ENCODE data around the gene NPC1. TPM values are rescaled to one million over a fixed set of nuclear protein-coding genes. Genes with fewer than 3 reads are reported as not detected.
"Not testable (repeated sequence)": the region's sequence is repeated elsewhere in the genome, so short reads cannot be mapped to it uniquely, and the experiment has no call there.

Gene NPC1
- total and polyA plus RNA-seq, 2 of the 8 experiments (the other 6 are each of a cell fraction or from before 2014, with no cell fraction given): 34.1 to 39.5 TPM

- H3K4me2 ChIP-seq (ENCODE audit: insufficient read depth in 1 of 2, low read depth in 2 of 2, low read length in 2 of 2); H2BK15ac ChIP-seq (ENCODE audit: low read length); H4K91ac ChIP-seq (replicated peaks; ENCODE audit: insufficient read length, low read length); H2BK5ac ChIP-seq (ENCODE audit: low read depth, low read length); H3K23ac ChIP-seq (ENCODE audit: insufficient read length); H2BK12ac ChIP-seq (ENCODE audit: low read depth, low read length); H3K18ac ChIP-seq (ENCODE audit: extremely low read depth, low read length); H2AFZ ChIP-seq (ENCODE audit: low read length); H3K79me1 ChIP-seq (ENCODE audit: low read depth, low read length); H3K27ac ChIP-seq (ENCODE audit: low read depth, low read length); H3K27me3 ChIP-seq (replicated peaks in 1 of 4; ENCODE audit: control insufficient read depth in 3 of 4, extremely low read depth in 1 of 4, insufficient read depth in 3 of 4, low read length in 3 of 4); DNase-seq (ENCODE audit: low read depth in 1 of 2, low spot score in 2 of 2); CTCF ChIA-PET (ENCODE audit: partially characterized antibody); FAIRE-seq; H3K23me2 ChIP-seq (ENCODE audit: low read depth, low read length); H3K9ac ChIP-seq (replicated peaks in 1 of 4; ENCODE audit: extremely low read depth in 1 of 4, low read depth in 3 of 4, low read length in 3 of 4); H4K20me1 ChIP-seq (replicated peaks in 1 of 2; ENCODE audit: control insufficient read depth in 1 of 2, insufficient read depth in 2 of 2, low read length in 2 of 2); H3K9me3 ChIP-seq (ENCODE audit: insufficient read depth in 2 of 2, low read depth in 1 of 2, low read length in 1 of 2); POLR2A ChIA-PET (ENCODE audit: partially characterized antibody); H3K4me3 ChIP-seq (ENCODE audit: extremely low read depth in 1 of 4, insufficient read depth in 2 of 4, low read depth in 3 of 4, low read length in 4 of 4); H3K14ac ChIP-seq (ENCODE audit: insufficient read length); H4K5ac ChIP-seq (ENCODE audit: insufficient read length, low read depth, low read length); H3K4me1 ChIP-seq (replicated peaks in 1 of 4; ENCODE audit: control insufficient read depth in 3 of 4, insufficient read depth in 4 of 4, low read length in 3 of 4); H2BK20ac ChIP-seq (ENCODE audit: low read length); H3K4ac ChIP-seq (replicated peaks; ENCODE audit: insufficient read length, low read depth, low read length); H4K8ac ChIP-seq (ENCODE audit: extremely low read depth, insufficient read depth, low read length); H2AK5ac ChIP-seq (ENCODE audit: low read depth, low read length); H2BK120ac ChIP-seq (replicated peaks; ENCODE audit: low read depth, low read length); H3K56ac ChIP-seq (replicated peaks; ENCODE audit: insufficient read length, low read depth, low read length); H3K79me2 ChIP-seq (ENCODE audit: control insufficient read depth in 1 of 2, insufficient read depth in 2 of 2, low read length in 2 of 2): not testable (repeated sequence)
- WGBS, 2 experiments (ENCODE audit: extremely low coverage in 1 of 2, insufficient coverage in 1 of 2, insufficient read length in 1 of 2, insufficient replicate concordance in 2 of 2, low coverage in 1 of 2, low lambda C conversion rate in 2 of 2, missing lambda C conversion rate in 1 of 2): 97% methylated on average over 7 of the region's 7 CpGs; no CpG with 5 or more reads in 1 of the 2 experiments
- peaks cover 0 to 12% (median 4%) of the 10 kb centered on the region in 4 experiments; a peak in 4 of 8 replicates for H3K36me3 ChIP-seq (ENCODE audit: control insufficient read depth in 2 of 4, insufficient read depth in 4 of 4, low read length in 3 of 4)
These were observed 74.1 kb downstream of the NPC1 start for GRCh38 chr18:23512216-23512615.

GRCh38 chr18:23510923-23511322 lies 75.4 kb downstream of the NPC1 start:
- H4K8ac ChIP-seq (ENCODE audit: extremely low read depth, insufficient read depth, low read length); H3K79me2 ChIP-seq (ENCODE audit: control insufficient read depth in 1 of 2, insufficient read depth in 2 of 2, low read length in 2 of 2); H2BK20ac ChIP-seq (ENCODE audit: low read length); H3K9ac ChIP-seq (replicated peaks in 1 of 4; ENCODE audit: extremely low read depth in 1 of 4, low read depth in 3 of 4, low read length in 3 of 4); H2BK12ac ChIP-seq (ENCODE audit: low read depth, low read length); H3K14ac ChIP-seq (ENCODE audit: insufficient read length); H3K23ac ChIP-seq (ENCODE audit: insufficient read length); H3K4me1 ChIP-seq (replicated peaks in 1 of 4; ENCODE audit: control insufficient read depth in 3 of 4, insufficient read depth in 4 of 4, low read length in 3 of 4); H4K5ac ChIP-seq (ENCODE audit: insufficient read length, low read depth, low read length); DNase-seq (ENCODE audit: low read depth in 1 of 2, low spot score in 2 of 2); H4K20me1 ChIP-seq (replicated peaks in 1 of 2; ENCODE audit: control insufficient read depth in 1 of 2, insufficient read depth in 2 of 2, low read length in 2 of 2); H4K91ac ChIP-seq (replicated peaks; ENCODE audit: insufficient read length, low read length); H3K9me3 ChIP-seq (ENCODE audit: insufficient read depth in 2 of 2, low read depth in 1 of 2, low read length in 1 of 2); POLR2A ChIA-PET (ENCODE audit: partially characterized antibody); H2BK15ac ChIP-seq (ENCODE audit: low read length); H3K4me3 ChIP-seq (ENCODE audit: extremely low read depth in 1 of 4, insufficient read depth in 2 of 4, low read depth in 3 of 4, low read length in 4 of 4); H2AK5ac ChIP-seq (ENCODE audit: low read depth, low read length); FAIRE-seq; H3K56ac ChIP-seq (replicated peaks; ENCODE audit: insufficient read length, low read depth, low read length); H3K4me2 ChIP-seq (ENCODE audit: insufficient read depth in 1 of 2, low read depth in 2 of 2, low read length in 2 of 2); H2BK120ac ChIP-seq (replicated peaks; ENCODE audit: low read depth, low read length); H3K4ac ChIP-seq (replicated peaks; ENCODE audit: insufficient read length, low read depth, low read length); H3K79me1 ChIP-seq (ENCODE audit: low read depth, low read length); H3K27ac ChIP-seq (ENCODE audit: low read depth, low read length); H3K27me3 ChIP-seq (replicated peaks in 1 of 4; ENCODE audit: control insufficient read depth in 3 of 4, extremely low read depth in 1 of 4, insufficient read depth in 3 of 4, low read length in 3 of 4); H3K23me2 ChIP-seq (ENCODE audit: low read depth, low read length); H3K18ac ChIP-seq (ENCODE audit: extremely low read depth, low read length); H2AFZ ChIP-seq (ENCODE audit: low read length); H2BK5ac ChIP-seq (ENCODE audit: low read depth, low read length): not testable (repeated sequence)
- 78% methylated on average over 2 of the region's 2 CpGs; no CpG with 5 or more reads in 1 of the 2 experiments for WGBS, 2 experiments (ENCODE audit: extremely low coverage in 1 of 2, insufficient coverage in 1 of 2, insufficient read length in 1 of 2, insufficient replicate concordance in 2 of 2, low coverage in 1 of 2, low lambda C conversion rate in 2 of 2, missing lambda C conversion rate in 1 of 2)
- CTCF ChIA-PET (ENCODE audit: partially characterized antibody): interaction anchor here (0.6 to 1.1 kb wide), 4 partner anchors 77 to 1470 kb away, joined by 3 to 5 read pairs (median 4); no protein-coding TSS in a partner anchor
- H3K36me3 ChIP-seq (ENCODE audit: control insufficient read depth in 2 of 4, insufficient read depth in 4 of 4, low read length in 3 of 4): peaks cover 0 to 13% (median 6%) of the 10 kb centered on the region in 4 experiments; a peak in 4 of 8 replicates

Measured in H1 (cell line).